Measurements from ENCODE around the gene LDLRAD4.

GRCh38 chr18:13257361-13257980 lies 38.9 kb downstream of the LDLRAD4 start:
- no peak for TF ChIP-seq ARNTL (CRISPR knock-in tag; IDR thresholded peaks at IDR 0.05; ENCODE audit: borderline replicate concordance, low read depth)
- TF ChIP-seq RARB (CRISPR knock-in tag; IDR thresholded peaks at IDR 0.05), result no peak
- no peak for TF ChIP-seq BACH2 (CRISPR knock-in tag; IDR thresholded peaks at IDR 0.05; ENCODE audit: borderline replicate concordance)
- TF ChIP-seq, protein P1, sequence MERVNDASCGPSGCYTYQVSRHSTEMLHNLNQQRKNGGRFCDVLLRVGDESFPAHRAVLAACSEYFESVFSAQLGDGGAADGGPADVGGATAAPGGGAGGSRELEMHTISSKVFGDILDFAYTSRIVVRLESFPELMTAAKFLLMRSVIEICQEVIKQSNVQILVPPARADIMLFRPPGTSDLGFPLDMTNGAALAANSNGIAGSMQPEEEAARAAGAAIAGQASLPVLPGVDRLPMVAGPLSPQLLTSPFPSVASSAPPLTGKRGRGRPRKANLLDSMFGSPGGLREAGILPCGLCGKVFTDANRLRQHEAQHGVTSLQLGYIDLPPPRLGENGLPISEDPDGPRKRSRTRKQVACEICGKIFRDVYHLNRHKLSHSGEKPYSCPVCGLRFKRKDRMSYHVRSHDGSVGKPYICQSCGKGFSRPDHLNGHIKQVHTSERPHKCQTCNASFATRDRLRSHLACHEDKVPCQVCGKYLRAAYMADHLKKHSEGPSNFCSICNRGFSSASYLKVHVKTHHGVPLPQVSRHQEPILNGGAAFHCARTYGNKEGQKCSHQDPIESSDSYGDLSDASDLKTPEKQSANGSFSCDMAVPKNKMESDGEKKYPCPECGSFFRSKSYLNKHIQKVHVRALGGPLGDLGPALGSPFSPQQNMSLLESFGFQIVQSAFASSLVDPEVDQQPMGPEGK (CRISPR knock-in tag; IDR thresholded peaks at IDR 0.05; ENCODE audit: borderline replicate concordance), result no peak
- TF ChIP-seq ZFP3 (CRISPR knock-in tag; IDR thresholded peaks at IDR 0.05), result no peak

Data from SK-N-SH treated with all-trans-retinoic acid at 6 μM for 48 hours (cell line).